ENCODE results near the gene DYTN.

The DYTN gene

DNA sequence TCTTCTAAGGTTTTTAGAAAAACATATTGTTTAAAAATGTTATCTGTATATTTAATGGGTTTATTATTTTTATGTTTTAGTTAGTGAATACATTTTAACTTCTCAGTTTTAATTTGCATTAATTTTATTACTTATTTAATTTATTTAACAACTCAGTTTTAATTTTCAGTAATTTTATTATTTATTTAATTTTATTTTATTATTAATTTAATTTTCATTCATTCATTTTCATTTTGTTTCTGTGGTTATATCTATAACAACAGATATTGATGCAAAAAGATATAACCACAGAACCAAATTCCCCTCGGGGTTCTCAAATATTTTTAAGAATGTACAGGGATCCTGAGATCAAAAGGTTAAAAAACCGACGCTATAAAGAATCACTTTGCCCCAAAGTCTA lies 52.9 kb downstream of the DYTN start:
- H3K27me3 ChIP-seq (replicated peaks; ENCODE audit: control insufficient read depth, insufficient read depth, low read length, poor library complexity, severe bottlenecking) = no peaks in the 10 kb centered on the region
- no peak overlapping the region for H3K27ac ChIP-seq (ENCODE audit: insufficient read depth, low read length, poor library complexity, severe bottlenecking)
- H3K9me3 ChIP-seq (ENCODE audit: control insufficient read depth, low read length) = no peaks in the 10 kb centered on the region
- DNase-seq = no peak
- H3K36me3 ChIP-seq (ENCODE audit: control insufficient read depth, insufficient read depth, low read length) = no peaks in the 10 kb centered on the region
- no peaks in the 10 kb centered on the region for H3K4me1 ChIP-seq (ENCODE audit: control insufficient read depth, insufficient read depth, low read length, poor library complexity, severe bottlenecking)
- H3K4me3 ChIP-seq (ENCODE audit: insufficient read depth, low read depth, low read length, poor library complexity, severe bottlenecking) = no peak overlapping the region

- Histone ChIP-seq H3K9me3 (ENCODE audit: control insufficient read depth, low read length) (no peaks in the 10 kb centered on the region), H3K27ac (ENCODE audit: insufficient read depth, low read length, poor library complexity, severe bottlenecking) (no peak overlapping the region), H3K4me1 (ENCODE audit: control insufficient read depth, insufficient read depth, low read length, poor library complexity, severe bottlenecking) (no peaks in the 10 kb centered on the region), H3K36me3 (ENCODE audit: control insufficient read depth, insufficient read depth, low read length) (no peaks in the 10 kb centered on the region), H3K4me3 (ENCODE audit: insufficient read depth, low read depth, low read length, poor library complexity, severe bottlenecking) (no peak overlapping the region), H3K27me3 (replicated peaks; ENCODE audit: control insufficient read depth, insufficient read depth, low read length, poor library complexity, severe bottlenecking) (no peaks in the 10 kb centered on the region)
- no peak for DNase-seq
These were observed 61.1 kb downstream of the DYTN start for GRCh38 chr2:206657087-206657486.

- no peaks in the 10 kb centered on the region for H3K36me3 ChIP-seq (ENCODE audit: control insufficient read depth, insufficient read depth, low read length)
- no peak overlapping the region for H3K27ac ChIP-seq (ENCODE audit: insufficient read depth, low read length, poor library complexity, severe bottlenecking)
- no peaks in the 10 kb centered on the region for H3K27me3 ChIP-seq (replicated peaks; ENCODE audit: control insufficient read depth, insufficient read depth, low read length, poor library complexity, severe bottlenecking)
- DNase-seq = no peak
- H3K4me3 ChIP-seq (ENCODE audit: insufficient read depth, low read depth, low read length, poor library complexity, severe bottlenecking) = no peak overlapping the region
- no peaks in the 10 kb centered on the region for H3K9me3 ChIP-seq (ENCODE audit: control insufficient read depth, low read length)
- H3K4me1 ChIP-seq (ENCODE audit: control insufficient read depth, insufficient read depth, low read length, poor library complexity, severe bottlenecking) = no peaks in the 10 kb centered on the region
These were observed 70.2 kb downstream of the DYTN start for GRCh38 chr2:206647985-206648384.

DNA sequence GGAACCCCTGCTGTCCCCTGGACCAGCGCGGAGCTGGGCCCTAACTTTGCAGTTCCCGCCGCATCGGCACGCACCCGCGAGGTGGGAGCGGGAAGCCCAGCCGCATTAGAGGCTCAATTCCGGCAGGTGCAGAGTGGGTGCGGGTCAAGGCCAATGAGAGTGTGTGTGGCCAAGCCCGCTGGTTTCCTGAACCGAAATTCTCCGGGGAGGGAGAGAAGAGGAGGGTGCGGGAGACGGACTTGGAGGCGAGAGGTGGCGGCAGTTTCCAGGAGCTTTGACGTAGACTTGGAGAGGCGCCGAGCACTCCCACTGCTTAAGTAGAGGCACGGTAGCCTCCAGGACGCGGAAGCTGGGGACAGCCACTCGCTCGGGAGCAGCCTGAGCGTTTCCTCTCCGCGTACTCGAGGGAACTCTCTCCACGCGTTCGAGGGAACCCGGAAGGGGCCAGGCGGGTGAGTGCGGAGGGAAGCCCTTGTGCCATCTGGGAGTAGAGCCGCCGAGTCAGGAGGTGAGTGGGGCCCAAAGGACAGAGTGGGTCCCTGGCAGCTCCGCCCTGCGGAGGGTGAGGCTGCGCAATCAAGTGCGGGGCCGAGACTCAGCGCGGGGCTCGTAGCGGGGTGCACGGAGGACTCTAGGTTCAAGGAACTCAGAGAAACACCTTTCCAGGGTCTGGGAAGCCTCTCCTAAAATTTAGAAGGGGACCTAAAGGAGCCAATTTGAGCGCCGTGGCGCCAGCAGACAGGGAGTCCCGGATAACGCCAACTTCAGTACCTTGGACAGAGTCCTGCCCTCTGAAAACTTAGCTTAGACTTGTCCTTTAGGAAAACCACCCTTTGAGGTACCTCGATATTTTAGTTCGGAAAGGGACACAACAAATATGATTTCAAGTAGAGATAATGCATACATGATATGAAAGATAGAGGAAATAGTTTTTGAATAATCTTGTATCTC lies 75.8 kb downstream of the DYTN start, which contains the start of gene FAM237A:
TSS of gene FAM237A (plus strand) at position 413 of the 951 bp plus-strand sequence. CDS start 1,750 bp downstream, outside the sequence.
- H3K4me1 ChIP-seq (ENCODE audit: control insufficient read depth, insufficient read depth, low read length, poor library complexity, severe bottlenecking) = no peaks in the 10 kb centered on the region
- H3K4me3 ChIP-seq (ENCODE audit: insufficient read depth, low read depth, low read length, poor library complexity, severe bottlenecking) = no peak within 1 kb of the TSS
- no peak for DNase-seq
- peaks cover 11% of the 10 kb centered on the region for H3K27me3 ChIP-seq (replicated peaks; ENCODE audit: control insufficient read depth, insufficient read depth, low read length, poor library complexity, severe bottlenecking)
- no peak within 1 kb of the TSS for H3K27ac ChIP-seq (ENCODE audit: insufficient read depth, low read length, poor library complexity, severe bottlenecking)
- H3K9me3 ChIP-seq (ENCODE audit: control insufficient read depth, low read length) = no peaks in the 10 kb centered on the region
- no peaks in the 10 kb centered on the region for H3K36me3 ChIP-seq (ENCODE audit: control insufficient read depth, insufficient read depth, low read length)

DNA sequence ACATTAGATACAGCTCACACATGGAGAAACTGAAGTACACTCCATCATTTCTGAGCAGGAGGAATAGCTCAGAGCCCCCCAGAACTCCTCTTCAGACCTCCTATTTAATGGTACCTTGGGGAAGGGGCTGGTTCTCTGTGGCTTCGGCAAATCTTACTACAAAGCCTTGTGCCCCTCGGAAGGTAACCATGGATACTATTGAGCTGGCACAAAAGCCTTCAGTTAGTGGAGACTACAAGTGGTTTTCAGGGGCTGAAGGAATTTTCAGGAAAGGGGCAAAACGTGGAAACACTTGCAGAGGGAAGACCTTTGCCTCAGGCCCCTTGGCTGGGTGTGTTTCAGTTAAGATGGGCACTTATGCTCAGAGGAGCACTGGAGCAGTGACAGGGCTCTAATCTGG lies 77.0 kb downstream of the DYTN start:
- Histone ChIP-seq H3K27ac (ENCODE audit: insufficient read depth, low read length, poor library complexity, severe bottlenecking) (no peak overlapping the region), H3K4me1 (ENCODE audit: control insufficient read depth, insufficient read depth, low read length, poor library complexity, severe bottlenecking) (no peaks in the 10 kb centered on the region), H3K36me3 (ENCODE audit: control insufficient read depth, insufficient read depth, low read length) (no peaks in the 10 kb centered on the region), H3K4me3 (ENCODE audit: insufficient read depth, low read depth, low read length, poor library complexity, severe bottlenecking) (no peak overlapping the region), H3K9me3 (ENCODE audit: control insufficient read depth, low read length) (no peaks in the 10 kb centered on the region), H3K27me3 (replicated peaks; ENCODE audit: control insufficient read depth, insufficient read depth, low read length, poor library complexity, severe bottlenecking) (peaks cover 11% of the 10 kb centered on the region)
- no peak for DNase-seq

GRCh38 chr2:206639636-206640035 lies 78.6 kb downstream of the DYTN start:
- Histone ChIP-seq H3K4me1 (ENCODE audit: control insufficient read depth, insufficient read depth, low read length, poor library complexity, severe bottlenecking) (no peaks in the 10 kb centered on the region), H3K27me3 (replicated peaks; ENCODE audit: control insufficient read depth, insufficient read depth, low read length, poor library complexity, severe bottlenecking) (peaks cover 11% of the 10 kb centered on the region), H3K36me3 (ENCODE audit: control insufficient read depth, insufficient read depth, low read length) (no peaks in the 10 kb centered on the region), H3K27ac (ENCODE audit: insufficient read depth, low read length, poor library complexity, severe bottlenecking) (no peak overlapping the region), H3K9me3 (ENCODE audit: control insufficient read depth, low read length) (no peaks in the 10 kb centered on the region), H3K4me3 (ENCODE audit: insufficient read depth, low read depth, low read length, poor library complexity, severe bottlenecking) (no peak overlapping the region)
- DNase-seq = no peak

- DNase-seq = no peak
- Histone ChIP-seq H3K27ac (ENCODE audit: insufficient read depth, low read length, poor library complexity, severe bottlenecking) (no peak overlapping the region), H3K36me3 (ENCODE audit: control insufficient read depth, insufficient read depth, low read length) (no peaks in the 10 kb centered on the region), H3K4me1 (ENCODE audit: control insufficient read depth, insufficient read depth, low read length, poor library complexity, severe bottlenecking) (no peaks in the 10 kb centered on the region), H3K9me3 (ENCODE audit: control insufficient read depth, low read length) (no peaks in the 10 kb centered on the region), H3K27me3 (replicated peaks; ENCODE audit: control insufficient read depth, insufficient read depth, low read length, poor library complexity, severe bottlenecking) (no peaks in the 10 kb centered on the region), H3K4me3 (ENCODE audit: insufficient read depth, low read depth, low read length, poor library complexity, severe bottlenecking) (no peak overlapping the region)
These were observed 83.2 kb downstream of the DYTN start for GRCh38 chr2:206635015-206635414.

DNA sequence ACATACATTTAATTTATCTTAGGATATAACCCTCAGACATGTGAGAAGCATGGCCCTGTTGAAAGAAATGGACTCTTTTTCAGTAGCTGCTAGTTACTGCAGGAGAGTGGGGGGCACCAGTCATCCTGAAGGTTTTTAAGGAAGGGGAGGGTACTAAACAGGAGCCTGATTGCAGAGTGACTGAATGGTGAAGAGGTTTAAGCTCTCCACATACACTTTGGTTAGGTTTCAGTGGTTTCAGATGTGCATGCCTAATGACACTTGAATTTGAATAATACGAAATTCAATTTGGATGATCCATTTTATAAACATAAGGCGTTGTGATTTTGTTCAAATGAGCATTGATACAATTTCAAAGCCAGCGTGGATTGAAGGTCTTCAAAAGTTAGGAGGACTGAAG lies 86.9 kb downstream of the DYTN start:
- no peak overlapping the region for H3K4me3 ChIP-seq (ENCODE audit: insufficient read depth, low read depth, low read length, poor library complexity, severe bottlenecking)
- H3K27ac ChIP-seq (ENCODE audit: insufficient read depth, low read length, poor library complexity, severe bottlenecking) = no peak overlapping the region
- H3K36me3 ChIP-seq (ENCODE audit: control insufficient read depth, insufficient read depth, low read length) = no peaks in the 10 kb centered on the region
- H3K4me1 ChIP-seq (ENCODE audit: control insufficient read depth, insufficient read depth, low read length, poor library complexity, severe bottlenecking) = no peaks in the 10 kb centered on the region
- H3K27me3 ChIP-seq (replicated peaks; ENCODE audit: control insufficient read depth, insufficient read depth, low read length, poor library complexity, severe bottlenecking) = no peaks in the 10 kb centered on the region
- DNase-seq = no peak
- H3K9me3 ChIP-seq (ENCODE audit: control insufficient read depth, low read length) = no peaks in the 10 kb centered on the region

GRCh38 chr2:206627632-206628031 lies 90.6 kb downstream of the DYTN start:
- Histone ChIP-seq H3K27ac (ENCODE audit: insufficient read depth, low read length, poor library complexity, severe bottlenecking) (no peak overlapping the region), H3K27me3 (replicated peaks; ENCODE audit: control insufficient read depth, insufficient read depth, low read length, poor library complexity, severe bottlenecking) (no peaks in the 10 kb centered on the region), H3K4me1 (ENCODE audit: control insufficient read depth, insufficient read depth, low read length, poor library complexity, severe bottlenecking) (no peaks in the 10 kb centered on the region), H3K9me3 (ENCODE audit: control insufficient read depth, low read length) (no peaks in the 10 kb centered on the region), H3K4me3 (ENCODE audit: insufficient read depth, low read depth, low read length, poor library complexity, severe bottlenecking) (no peak overlapping the region), H3K36me3 (ENCODE audit: control insufficient read depth, insufficient read depth, low read length) (no peaks in the 10 kb centered on the region)
- DNase-seq = no peak

GRCh38 chr2:206626108-206626507 lies 92.1 kb downstream of the DYTN start:
- DNase-seq = no peak
- H3K4me1 ChIP-seq (ENCODE audit: control insufficient read depth, insufficient read depth, low read length, poor library complexity, severe bottlenecking) = no peaks in the 10 kb centered on the region
- no peak overlapping the region for H3K27ac ChIP-seq (ENCODE audit: insufficient read depth, low read length, poor library complexity, severe bottlenecking)
- H3K36me3 ChIP-seq (ENCODE audit: control insufficient read depth, insufficient read depth, low read length) = no peaks in the 10 kb centered on the region
- no peaks in the 10 kb centered on the region for H3K9me3 ChIP-seq (ENCODE audit: control insufficient read depth, low read length)
- H3K4me3 ChIP-seq (ENCODE audit: insufficient read depth, low read depth, low read length, poor library complexity, severe bottlenecking) = no peak overlapping the region
- no peaks in the 10 kb centered on the region for H3K27me3 ChIP-seq (replicated peaks; ENCODE audit: control insufficient read depth, insufficient read depth, low read length, poor library complexity, severe bottlenecking)

Measured in effector memory CD4-positive, alpha-beta T cell (primary cell).